GM03348 (cell line): Measurements from ENCODE around the gene GHRL.
"Not testable (repeated sequence)": the region's sequence is repeated elsewhere in the genome, so short reads cannot be mapped to it uniquely, and the experiment has no call there.

ENCODE experiments used
- DNase-seq: peaks from one replicate; pipeline ENCODE4 v3.0.0; 2012; ENCODE audit warnings: low spot score

Gene GHRL

GRCh38 chr3:10299175-10299574 lies 6.4 kb upstream of the GHRL start:
- DNase-seq: no peak

GRCh38 chr3:10298064-10298463 lies 5.3 kb upstream of the GHRL start:
- DNase-seq: not testable (repeated sequence)

DNA sequence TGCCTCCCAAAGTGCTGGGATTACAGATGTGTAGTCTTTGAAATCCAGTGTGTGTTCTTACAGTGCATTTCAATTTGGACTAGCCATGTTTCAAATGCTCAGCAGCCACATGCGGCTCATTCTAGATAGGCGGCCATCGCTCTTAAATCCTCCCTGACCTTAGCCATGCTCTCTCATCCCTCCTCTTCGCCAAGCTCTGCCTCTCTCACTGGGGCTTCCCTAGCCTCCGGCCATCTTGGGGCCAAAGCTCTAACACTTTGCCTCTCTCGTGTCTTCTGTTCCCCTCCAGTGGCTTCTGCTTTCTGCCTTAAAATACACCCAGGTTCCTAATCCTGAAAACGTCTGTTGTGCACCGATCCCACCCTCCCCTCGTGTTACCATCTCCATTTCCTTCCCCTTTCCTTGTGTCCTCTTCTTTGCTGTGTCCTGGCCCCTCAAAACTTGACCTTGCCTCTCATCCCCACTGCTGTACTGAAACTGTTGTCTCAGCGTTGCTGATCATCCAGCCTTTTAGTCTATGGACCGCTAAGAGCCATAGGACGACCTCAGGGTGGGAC lies 1.4 kb upstream of the GHRL start:
- DNase-seq: no peak

GRCh38 chr3:10291641-10292040 lies 1.1 kb downstream of the GHRL start:
- DNase-seq: no peak

- DNase-seq: no peak
These were observed 2.1 kb downstream of the GHRL start for GRCh38 chr3:10290481-10291176.

DNA sequence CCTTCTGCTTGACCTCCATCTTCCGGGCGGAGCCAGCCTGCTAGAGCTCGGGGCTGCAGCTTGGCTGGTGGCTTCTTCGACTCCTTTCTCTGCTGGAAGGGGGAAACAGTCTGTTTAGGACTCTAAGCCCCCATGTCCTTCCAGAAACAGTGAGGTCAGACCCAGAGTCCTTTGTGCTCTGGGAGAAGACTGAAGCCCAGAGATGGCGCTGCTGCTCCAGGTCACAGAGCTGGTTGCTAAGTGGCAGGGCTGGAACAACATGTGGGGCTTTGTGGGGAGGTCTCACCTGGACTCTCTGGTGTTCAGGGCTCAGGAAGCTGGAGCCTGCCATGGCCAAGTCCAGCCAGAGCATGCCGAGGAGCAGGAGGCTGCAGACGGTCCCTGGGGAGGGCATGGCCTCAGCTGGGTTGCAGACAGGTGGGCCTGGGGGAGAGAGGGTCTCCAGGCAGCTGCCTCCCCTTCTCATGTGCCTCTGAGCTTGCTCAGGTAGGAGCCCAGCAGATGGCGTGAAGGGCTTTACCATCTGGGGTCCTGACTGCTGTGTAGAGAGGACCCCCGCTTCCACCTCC lies 2.9 kb downstream of the GHRL start:
- DNase-seq: no peak

DNA sequence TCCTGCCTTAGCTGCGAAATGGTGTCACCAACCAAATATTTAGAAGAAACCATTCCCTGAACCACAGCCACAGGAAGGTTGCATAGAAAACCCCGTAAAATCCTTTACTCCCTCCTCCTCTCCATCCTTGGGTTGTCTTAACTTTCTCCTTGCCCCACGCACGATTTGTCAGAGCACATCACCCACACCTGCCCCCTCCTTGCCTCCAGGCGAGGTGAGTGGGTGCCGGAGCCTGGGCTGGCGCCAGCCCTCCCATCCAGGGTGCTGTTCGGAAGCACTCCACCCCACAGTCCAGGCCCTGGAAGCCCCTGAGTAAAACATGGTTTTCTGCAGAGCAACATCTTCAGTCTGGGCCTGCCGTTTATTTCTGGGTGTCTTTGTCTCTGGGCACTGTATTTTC lies 3.7 kb downstream of the GHRL start:
- no peak for DNase-seq

- no peak for DNase-seq
These were observed 4.2 kb downstream of the GHRL start for GRCh38 chr3:10288575-10288960.

DNA sequence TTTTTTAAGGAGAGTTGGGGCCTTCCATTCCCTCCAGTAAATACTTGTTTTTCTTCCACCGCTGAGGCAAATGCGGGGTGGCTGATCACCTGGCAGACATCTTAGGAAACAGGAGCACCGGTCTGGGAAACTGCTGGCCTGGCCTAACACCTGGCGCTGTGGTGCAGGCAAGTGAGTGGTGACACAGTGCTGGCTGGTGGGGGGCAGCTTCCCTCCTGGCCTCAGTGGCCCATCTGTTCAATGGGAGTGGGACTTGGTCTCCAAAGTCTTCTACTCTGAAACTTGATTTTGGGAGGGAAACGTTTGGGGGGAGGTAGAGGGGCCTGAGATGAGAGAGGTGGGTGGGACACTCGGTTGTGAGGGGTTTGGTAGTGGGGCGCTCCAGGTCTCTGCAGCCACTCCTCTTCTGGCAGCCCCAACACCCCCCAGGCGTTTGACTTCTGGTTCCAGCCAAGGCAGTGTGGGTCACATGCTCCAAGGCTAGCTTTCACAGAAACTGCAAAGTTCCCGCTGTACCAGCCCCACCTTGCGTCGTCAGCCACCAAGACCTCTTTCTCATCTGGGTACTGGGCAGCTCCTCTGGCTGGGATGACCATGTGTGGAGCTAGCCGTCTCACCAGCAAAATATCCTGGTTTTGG lies 4.7 kb downstream of the GHRL start:
- DNase-seq: no peak

- DNase-seq: peak; percentile 73
These were observed 6.0 kb downstream of the GHRL start for GRCh38 chr3:10286596-10287295.

DNA sequence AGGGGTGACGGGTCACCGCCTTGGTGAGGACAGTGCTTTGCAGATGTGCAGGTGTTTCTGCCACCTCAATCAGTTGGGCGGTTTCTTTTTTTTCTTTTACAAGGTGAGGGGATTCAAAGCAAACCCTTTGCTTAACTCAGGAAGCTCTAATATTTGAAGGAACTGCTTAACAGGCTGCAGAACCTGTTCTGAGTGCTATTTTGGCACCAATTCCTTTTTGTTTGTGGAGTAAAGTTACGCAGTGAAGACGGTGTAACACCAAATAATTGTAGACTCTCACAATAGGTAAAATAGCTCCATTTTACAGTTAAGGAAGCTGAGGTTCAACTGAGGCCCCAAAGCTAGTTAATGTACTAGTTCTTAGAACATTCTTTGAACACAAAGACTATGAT lies 6.6 kb downstream of the GHRL start:
- DNase-seq: no peak

DNA sequence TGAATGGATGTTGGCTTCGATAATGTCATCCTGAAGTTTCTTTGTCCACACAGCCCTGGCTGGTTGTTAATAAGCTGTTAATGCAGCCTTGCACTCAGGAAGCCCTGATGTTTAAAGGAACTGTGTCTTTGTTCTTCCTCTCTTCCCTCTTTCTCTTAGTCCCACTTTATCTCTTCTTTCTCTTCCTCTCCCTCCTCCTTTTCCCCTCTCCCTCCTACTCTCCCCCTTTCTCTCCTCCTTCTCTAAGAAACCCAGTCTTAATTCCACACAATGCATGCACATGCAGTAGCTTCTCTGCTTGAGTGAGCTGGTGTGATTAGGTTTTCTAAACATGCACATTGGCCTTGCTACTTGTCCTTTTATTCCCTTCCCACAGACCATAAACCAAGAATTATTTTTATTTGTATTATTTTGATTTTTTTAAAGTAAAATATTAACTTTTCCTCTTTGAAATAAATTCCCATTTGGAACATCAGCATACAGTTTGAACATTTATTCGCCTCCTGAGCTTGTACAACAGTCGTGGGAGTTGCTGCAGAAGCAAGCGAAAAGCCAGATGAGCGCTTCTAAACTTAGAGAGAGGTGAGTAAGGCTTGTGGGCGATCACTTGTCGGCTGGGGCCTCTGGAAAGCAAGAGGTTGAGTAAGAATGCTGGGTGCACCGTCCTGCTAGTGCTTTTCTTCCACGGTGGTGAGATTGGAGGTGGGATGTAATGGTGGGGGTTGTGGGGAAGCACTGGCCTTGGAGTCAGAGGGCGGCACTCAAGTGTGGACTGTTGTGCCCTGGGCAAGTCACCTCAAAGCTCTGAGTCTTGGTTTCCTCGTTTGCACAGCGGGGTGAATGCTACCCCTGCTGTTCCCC lies 7.2 kb downstream of the GHRL start:
- DNase-seq: no peak

DNA sequence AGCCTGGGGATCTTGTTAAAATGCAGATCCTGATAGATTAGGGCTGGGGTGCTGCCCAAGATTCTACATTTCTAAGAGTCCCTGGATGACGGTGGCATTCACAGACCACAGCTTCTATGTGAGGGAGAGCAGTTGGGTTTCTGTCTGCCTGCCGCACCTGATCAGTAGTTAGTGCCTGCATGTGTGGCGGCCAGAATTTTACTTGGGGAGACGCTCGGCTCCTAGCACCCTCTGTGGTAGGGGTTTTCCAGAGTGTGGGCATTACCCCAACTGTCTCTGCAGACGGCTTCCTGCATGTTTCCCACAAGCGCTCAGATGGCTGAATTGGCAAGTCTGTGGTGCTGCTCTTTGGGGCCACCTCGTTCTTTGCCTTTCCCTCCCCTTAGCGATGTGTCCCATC lies 8.3 kb downstream of the GHRL start:
- DNase-seq: no peak

DNA sequence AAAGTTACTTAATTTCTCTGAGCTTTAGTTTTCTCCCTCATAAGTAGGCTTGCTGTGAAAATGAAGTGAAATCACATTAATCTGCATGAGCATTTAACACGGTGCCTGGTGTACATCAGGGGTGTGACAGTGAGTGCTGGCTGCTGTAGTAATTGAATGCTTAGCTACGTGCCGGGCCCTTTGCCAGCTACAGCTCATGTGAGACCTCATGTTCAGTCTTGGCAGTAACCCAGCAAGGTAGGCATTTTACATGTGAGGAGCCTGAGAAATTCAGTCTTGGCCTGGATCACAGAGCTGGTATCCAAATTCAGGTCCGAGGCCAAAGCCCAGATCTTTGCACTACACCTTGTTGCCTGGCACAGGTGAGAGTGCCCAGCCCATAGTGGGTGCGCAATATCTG lies 9.1 kb downstream of the GHRL start:
- DNase-seq: no peak

GRCh38 chr3:10281951-10282350 lies 10.8 kb downstream of the GHRL start:
- peak; percentile 59 for DNase-seq

GRCh38 chr3:10280571-10280970 lies 12.2 kb downstream of the GHRL start:
- no peak for DNase-seq

GRCh38 chr3:10280177-10280529 lies 12.6 kb downstream of the GHRL start:
- DNase-seq: no peak

- DNase-seq: no peak
These were observed 13.2 kb downstream of the GHRL start for GRCh38 chr3:10279384-10280176.

DNA sequence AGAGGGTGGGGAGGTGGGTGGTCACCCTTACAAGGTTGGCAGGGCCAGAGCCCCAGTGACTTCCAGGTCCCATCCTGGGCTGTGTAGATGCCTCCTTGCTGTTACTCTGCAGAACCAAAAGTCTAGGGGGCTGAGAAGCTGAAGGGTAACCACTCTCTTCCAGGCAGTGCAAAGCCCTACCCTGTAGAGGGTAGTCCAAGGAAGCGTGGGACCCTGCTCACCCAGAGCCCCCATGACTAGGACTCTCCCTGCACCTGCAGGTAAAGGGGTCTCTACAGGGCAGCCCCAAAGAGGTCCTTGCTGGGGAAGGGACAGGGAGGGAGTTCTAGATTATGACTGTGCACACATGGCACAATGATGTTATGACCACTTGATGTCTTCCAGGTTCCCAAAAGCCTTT lies 14.2 kb downstream of the GHRL start:
- no peak for DNase-seq

GRCh38 chr3:10277115-10277625 lies 15.6 kb downstream of the GHRL start:
- no peak for DNase-seq

DNA sequence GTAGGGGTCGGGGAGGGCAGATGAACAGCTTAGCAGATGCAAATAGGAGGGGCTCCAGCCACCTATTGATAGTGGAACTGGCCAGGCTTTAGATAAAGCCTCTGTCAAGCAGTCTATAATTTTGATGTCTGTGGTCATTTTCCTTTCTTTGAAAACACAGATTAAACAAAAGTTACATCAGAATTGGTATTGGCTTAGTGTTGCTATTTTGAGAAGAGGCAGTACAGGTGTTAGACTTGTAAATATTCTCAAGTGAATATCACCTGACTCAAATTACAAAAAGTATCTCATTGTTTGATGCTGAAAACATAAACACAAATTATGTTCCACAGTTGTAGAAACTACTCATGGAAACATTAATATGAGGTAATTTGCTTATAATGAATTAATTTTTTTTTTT lies 18.1 kb downstream of the GHRL start:
- no peak for DNase-seq
